Memory B cell (primary cell): Measurements from ENCODE around the gene MACROD1.

Source experiments
- ATAC-seq: fragments of 150-1000 bp; cut with Tn5 transposase; 2 replicates; pipeline ENCODE4 v1.10.0; 2021; ENCODE audit warnings: low read depth, mild to moderate bottlenecking, moderate library complexity
- DNase-seq, 2 donors: peaks; one replicate each; pipeline ENCODE4 v3.0.0; 2022; ENCODE audit warnings: low spot score in 2 of 2
- H3K27ac Mint-ChIP-seq: one replicate; pipeline ENCODE4 v1.8.0; 2022; ENCODE audit warnings: mild to moderate bottlenecking, moderate library complexity, mixed read lengths
- H3K27me3 Mint-ChIP-seq: one replicate; pipeline ENCODE4 v1.8.0; 2022; ENCODE audit warnings: mixed read lengths
- H3K36me3 Mint-ChIP-seq: one replicate; pipeline ENCODE4 v1.8.0; 2022; ENCODE audit warnings: mild to moderate bottlenecking, mixed read lengths
- H3K4me1 Mint-ChIP-seq: one replicate; pipeline ENCODE4 v1.8.0; 2022; ENCODE audit warnings: mixed read lengths
- H3K4me3 Mint-ChIP-seq: one replicate; pipeline ENCODE4 v1.8.0; 2022; ENCODE audit warnings: mild to moderate bottlenecking, moderate library complexity, mixed read lengths
- H3K9me3 Mint-ChIP-seq: one replicate; pipeline ENCODE4 v1.8.0; 2022; ENCODE audit warnings: mixed read lengths

MACROD1 gene

GRCh38 chr11:64070314-64070681, 95.6 kb downstream of the MACROD1 start:
- Mint-ChIP-seq H3K4me3 (no peak overlapping the region), H3K27me3 (peaks cover 9% of the 10 kb centered on the region), H3K4me1 (no peaks in the 10 kb centered on the region), H3K27ac (no peak overlapping the region), H3K36me3 (no peaks in the 10 kb centered on the region), H3K9me3 (no peaks in the 10 kb centered on the region)
- ATAC-seq = no peak
- DNase-seq = no peak

GRCh38 chr11:64069401-64070313, 96.3 kb downstream of the MACROD1 start:
- no peak for ATAC-seq
- no peak for DNase-seq
- no peaks in the 10 kb centered on the region for H3K9me3 Mint-ChIP-seq
- peaks cover 13% of the 10 kb centered on the region for H3K27me3 Mint-ChIP-seq
- H3K36me3 Mint-ChIP-seq = no peaks in the 10 kb centered on the region
- H3K4me3 Mint-ChIP-seq = no peak overlapping the region
- no peak overlapping the region for H3K27ac Mint-ChIP-seq
- H3K4me1 Mint-ChIP-seq = no peaks in the 10 kb centered on the region

- peaks cover 13% of the 10 kb centered on the region for H3K27me3 Mint-ChIP-seq
- H3K4me1 Mint-ChIP-seq = no peaks in the 10 kb centered on the region
- ATAC-seq (no peak), DNase-seq (no peak)
- no peak overlapping the region for H3K27ac Mint-ChIP-seq
- H3K36me3 Mint-ChIP-seq = no peaks in the 10 kb centered on the region
- no peak overlapping the region for H3K4me3 Mint-ChIP-seq
- H3K9me3 Mint-ChIP-seq = no peaks in the 10 kb centered on the region
Observed at GRCh38 chr11:64068705-64069400, 97.1 kb downstream of the MACROD1 start.

- H3K27me3 Mint-ChIP-seq = peaks cover 16% of the 10 kb centered on the region
- H3K36me3 Mint-ChIP-seq = no peaks in the 10 kb centered on the region
- no peaks in the 10 kb centered on the region for H3K4me1 Mint-ChIP-seq
- no peaks in the 10 kb centered on the region for H3K9me3 Mint-ChIP-seq
- ATAC-seq = no peak
- no peak for DNase-seq
- H3K4me3 Mint-ChIP-seq = no peak overlapping the region
- H3K27ac Mint-ChIP-seq = no peak overlapping the region
Observed at GRCh38 chr11:64067230-64067993, 98.5 kb downstream of the MACROD1 start.

GRCh38 chr11:64065712-64066111, 100.2 kb downstream of the MACROD1 start:
- Mint-ChIP-seq H3K9me3 (no peaks in the 10 kb centered on the region), H3K4me1 (peaks cover 5% of the 10 kb centered on the region), H3K27me3 (peaks cover 23% of the 10 kb centered on the region), H3K27ac (no peak overlapping the region), H3K36me3 (no peaks in the 10 kb centered on the region), H3K4me3 (no peak overlapping the region)
- no peak for ATAC-seq
- DNase-seq = no peak

- ATAC-seq (no peak), DNase-seq (no peak)
- no peak overlapping the region for H3K27ac Mint-ChIP-seq
- H3K4me1 Mint-ChIP-seq = peaks cover 5% of the 10 kb centered on the region
- H3K9me3 Mint-ChIP-seq = no peaks in the 10 kb centered on the region
- no peaks in the 10 kb centered on the region for H3K36me3 Mint-ChIP-seq
- H3K4me3 Mint-ChIP-seq = no peak overlapping the region
- H3K27me3 Mint-ChIP-seq = peaks cover 23% of the 10 kb centered on the region
Observed at GRCh38 chr11:64065141-64065465, 100.8 kb downstream of the MACROD1 start.

- H3K9me3 Mint-ChIP-seq = no peaks in the 10 kb centered on the region
- DNase-seq (no peak), ATAC-seq (no peak)
- H3K27ac Mint-ChIP-seq = no peak overlapping the region
- peaks cover 5% of the 10 kb centered on the region for H3K4me1 Mint-ChIP-seq
- no peak overlapping the region for H3K4me3 Mint-ChIP-seq
- peaks cover 23% of the 10 kb centered on the region for H3K27me3 Mint-ChIP-seq
- H3K36me3 Mint-ChIP-seq = no peaks in the 10 kb centered on the region
Observed at GRCh38 chr11:64064374-64065140, 101.4 kb downstream of the MACROD1 start.

GRCh38 chr11:64063777-64064176, 102.1 kb downstream of the MACROD1 start:
- no peak for ATAC-seq
- H3K27ac Mint-ChIP-seq = no peak overlapping the region
- peaks cover 25% of the 10 kb centered on the region for H3K27me3 Mint-ChIP-seq
- no peaks in the 10 kb centered on the region for H3K9me3 Mint-ChIP-seq
- no peak overlapping the region for H3K4me3 Mint-ChIP-seq
- DNase-seq = no peak
- H3K36me3 Mint-ChIP-seq = no peaks in the 10 kb centered on the region
- peaks cover 5% of the 10 kb centered on the region for H3K4me1 Mint-ChIP-seq

- peak overlapping the region; percentile 61 for H3K4me3 Mint-ChIP-seq
- peaks cover 5% of the 10 kb centered on the region for H3K4me1 Mint-ChIP-seq
- DNase-seq = no peak
- peaks cover 23% of the 10 kb centered on the region for H3K27me3 Mint-ChIP-seq
- H3K27ac Mint-ChIP-seq = no peak overlapping the region
- H3K9me3 Mint-ChIP-seq = no peaks in the 10 kb centered on the region
- ATAC-seq = no peak
- no peaks in the 10 kb centered on the region for H3K36me3 Mint-ChIP-seq
Observed at GRCh38 chr11:64062185-64063039, 103.5 kb downstream of the MACROD1 start.

GRCh38 chr11:64060861-64061444, 105.0 kb downstream of the MACROD1 start:
- Mint-ChIP-seq H3K36me3 (no peaks in the 10 kb centered on the region), H3K27me3 (peaks cover 19% of the 10 kb centered on the region)

GRCh38 chr11:64060263-64060860, 105.6 kb downstream of the MACROD1 start:
- peaks cover 19% of the 10 kb centered on the region for H3K27me3 Mint-ChIP-seq
- ATAC-seq (peak; percentile 26), DNase-seq (no peak)
- H3K9me3 Mint-ChIP-seq = no peaks in the 10 kb centered on the region
- H3K4me1 Mint-ChIP-seq = peaks cover 5% of the 10 kb centered on the region
- no peak overlapping the region for H3K27ac Mint-ChIP-seq
- no peaks in the 10 kb centered on the region for H3K36me3 Mint-ChIP-seq
- H3K4me3 Mint-ChIP-seq = peak overlapping the region; percentile 52

More at GRCh38 chr11:64060861-64061444, 105.0 kb downstream of the MACROD1 start:
- peak; percentile 91 for ATAC-seq
- no peak overlapping the region for H3K27ac Mint-ChIP-seq
- H3K4me1 Mint-ChIP-seq = peaks cover 5% of the 10 kb centered on the region
- H3K9me3 Mint-ChIP-seq = no peaks in the 10 kb centered on the region
- peak overlapping the region; percentile 73 for H3K4me3 Mint-ChIP-seq
- DNase-seq = peak; percentile 55 to 63

- H3K4me1 Mint-ChIP-seq = peaks cover 5% of the 10 kb centered on the region
- ATAC-seq (no peak), DNase-seq (no peak)
- no peaks in the 10 kb centered on the region for H3K36me3 Mint-ChIP-seq
- no peaks in the 10 kb centered on the region for H3K9me3 Mint-ChIP-seq
- no peak overlapping the region for H3K27ac Mint-ChIP-seq
- peaks cover 15% of the 10 kb centered on the region for H3K27me3 Mint-ChIP-seq
- no peak overlapping the region for H3K4me3 Mint-ChIP-seq
Observed at GRCh38 chr11:64059339-64060140, 106.4 kb downstream of the MACROD1 start.
